ENCODE measurements around the gene ZNF619.

ZNF619 gene

DNA sequence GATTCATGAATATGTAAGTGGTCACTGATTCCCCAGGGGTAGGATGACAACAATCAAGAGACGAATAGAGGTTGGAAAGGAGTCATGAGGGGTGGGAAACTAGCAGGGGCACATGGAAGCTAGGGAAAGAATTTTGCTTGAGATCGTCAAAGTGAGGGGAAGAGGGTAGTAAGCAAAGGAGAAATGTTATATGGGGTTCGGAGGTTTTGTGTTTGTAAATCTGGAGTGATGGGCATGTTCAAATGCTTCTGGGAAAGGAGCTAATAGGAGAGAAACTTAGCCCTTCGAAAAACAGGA, 11.9 kb upstream of the ZNF619 start:
- no peak for DNase-seq (ENCODE audit: low read depth, low spot score)

DNA sequence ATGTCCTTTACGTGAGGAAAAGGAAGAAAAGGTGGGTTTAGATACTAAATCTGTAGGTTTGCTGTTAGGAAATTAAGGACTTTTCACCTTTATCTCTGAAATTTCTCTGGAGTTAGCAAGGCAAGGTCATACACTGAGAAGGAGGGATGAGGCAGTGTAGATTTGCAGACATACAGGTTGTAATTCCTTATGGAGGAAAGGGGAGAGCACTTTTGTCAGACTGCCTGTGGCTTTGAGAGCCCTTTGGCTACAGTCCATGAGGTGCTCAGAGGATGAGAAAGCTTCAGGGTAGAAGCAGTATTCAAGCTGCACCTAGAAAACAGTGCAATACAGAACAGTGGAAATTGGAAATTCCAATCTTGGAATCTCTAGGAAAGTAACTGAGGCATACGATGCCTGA, 11.5 kb upstream of the ZNF619 start:
- DNase-seq (ENCODE audit: low read depth, low spot score): no peak

DNA sequence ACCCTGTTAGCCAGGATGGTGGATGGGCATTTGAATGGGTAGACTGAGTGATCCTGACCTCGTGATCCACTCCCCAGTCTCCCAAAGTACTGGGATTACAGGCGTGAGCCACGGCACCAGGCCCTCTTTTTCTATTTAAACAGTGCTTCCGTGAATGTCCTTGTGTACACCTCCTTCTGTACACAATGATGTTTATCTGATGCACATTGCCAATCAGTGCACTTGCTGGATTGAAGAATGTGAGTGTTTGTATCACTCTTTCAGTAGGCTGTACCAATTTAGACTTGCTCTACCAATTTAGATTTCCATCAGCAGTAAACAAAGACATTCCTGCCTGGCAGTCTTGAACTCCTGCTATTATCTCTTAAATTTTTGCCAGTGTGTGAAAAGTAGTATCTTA, 8.9 kb upstream of the ZNF619 start:
- no peak for DNase-seq (ENCODE audit: low read depth, low spot score)

DNA sequence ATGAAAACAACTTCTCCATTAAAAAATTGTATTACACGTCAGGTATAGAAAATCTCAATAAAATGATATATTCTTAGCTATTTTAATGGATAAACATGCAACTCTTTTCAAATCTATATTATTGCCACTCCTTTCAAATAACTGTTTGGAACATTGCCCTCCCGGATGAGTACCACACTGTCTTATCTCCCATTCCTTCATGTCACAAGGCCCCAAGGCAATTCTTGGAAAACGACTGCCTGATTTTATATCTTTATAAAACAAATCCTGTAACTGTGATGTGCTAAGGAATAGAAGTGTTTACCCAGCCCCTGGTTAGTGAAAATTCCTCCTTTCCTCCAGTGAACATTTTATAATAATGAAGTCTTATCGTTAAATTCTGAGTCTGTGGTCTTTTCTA, 6.2 kb upstream of the ZNF619 start:
- DNase-seq (ENCODE audit: low read depth, low spot score): no peak

DNA sequence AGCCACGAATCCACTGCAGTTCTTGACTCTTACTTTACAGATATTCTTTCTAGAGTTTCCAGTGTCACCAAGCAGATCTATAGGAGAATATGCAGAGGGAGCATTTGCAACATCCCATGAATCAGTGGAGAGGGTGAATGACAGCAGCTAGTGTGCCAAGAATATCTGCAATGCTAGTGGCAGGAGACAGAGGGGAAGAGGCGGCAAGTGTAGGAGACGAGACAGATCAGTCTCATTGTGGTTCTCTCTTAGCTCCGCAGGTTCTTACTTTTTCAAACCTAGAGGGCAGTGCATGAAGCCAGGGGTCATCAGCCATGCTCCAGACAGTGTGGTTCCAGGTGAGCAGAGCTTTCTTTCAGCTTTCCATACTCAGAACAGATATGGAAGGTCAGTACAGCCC, 744 bp downstream of the ZNF619 start:
- no peak for DNase-seq (ENCODE audit: low read depth, low spot score)

DNA sequence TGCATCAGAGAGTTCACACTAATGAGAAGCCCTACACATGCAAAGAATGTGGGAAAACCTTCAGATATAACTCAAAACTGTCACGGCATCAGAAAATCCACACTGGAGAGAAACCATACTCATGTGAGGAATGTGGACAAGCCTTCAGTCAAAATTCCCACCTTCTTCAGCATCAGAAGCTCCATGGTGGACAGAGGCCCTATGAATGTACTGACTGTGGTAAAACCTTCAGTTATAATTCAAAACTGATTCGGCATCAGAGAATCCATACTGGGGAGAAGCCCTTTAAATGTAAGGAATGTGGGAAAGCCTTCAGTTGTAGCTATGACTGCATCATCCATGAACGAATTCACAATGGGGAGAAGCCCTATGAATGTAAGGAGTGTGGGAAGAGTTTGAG, 10.2 kb downstream of the ZNF619 start:
- DNase-seq (ENCODE audit: low read depth, low spot score): no peak

DNA sequence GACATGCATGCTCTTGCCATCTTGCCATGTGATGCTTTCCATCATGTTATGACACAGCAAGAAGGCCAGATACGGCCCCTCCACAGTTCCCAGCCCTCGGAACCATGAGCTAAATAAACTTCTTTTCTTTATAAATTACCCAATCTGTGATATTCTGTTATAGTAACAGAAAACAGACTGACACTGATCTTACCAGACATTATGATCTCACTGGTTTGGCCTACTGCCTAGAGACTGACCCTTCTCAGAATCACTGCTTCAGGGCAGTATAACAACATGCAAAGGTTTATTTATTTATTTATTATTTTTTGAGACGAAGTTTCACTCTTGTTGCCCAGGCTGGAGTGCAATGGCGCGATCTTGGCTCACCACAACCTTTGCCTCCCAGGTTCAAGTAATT, 14.0 kb downstream of the ZNF619 start:
- no peak for DNase-seq (ENCODE audit: low read depth, low spot score)

DNA sequence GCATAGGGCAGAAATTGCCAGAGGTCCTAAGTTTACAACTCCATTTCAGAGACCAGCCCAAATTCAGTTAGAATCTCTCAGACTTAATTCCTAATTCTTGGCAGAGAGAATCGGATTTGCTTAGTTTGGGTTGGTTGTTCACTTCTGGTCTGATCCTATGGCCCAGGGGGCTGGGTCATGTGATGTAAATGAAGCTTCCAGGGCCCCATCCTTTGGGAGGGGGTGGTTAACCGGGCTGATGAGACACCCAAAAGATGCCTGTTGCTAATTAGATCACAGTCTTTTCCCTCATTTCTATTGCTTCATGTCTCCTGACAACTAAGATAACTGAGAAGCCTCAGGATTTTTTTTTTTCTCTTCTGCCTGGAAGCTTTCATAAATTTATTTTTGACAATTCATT, 17.8 kb downstream of the ZNF619 start:
- DNase-seq (ENCODE audit: low read depth, low spot score): no peak

DNA sequence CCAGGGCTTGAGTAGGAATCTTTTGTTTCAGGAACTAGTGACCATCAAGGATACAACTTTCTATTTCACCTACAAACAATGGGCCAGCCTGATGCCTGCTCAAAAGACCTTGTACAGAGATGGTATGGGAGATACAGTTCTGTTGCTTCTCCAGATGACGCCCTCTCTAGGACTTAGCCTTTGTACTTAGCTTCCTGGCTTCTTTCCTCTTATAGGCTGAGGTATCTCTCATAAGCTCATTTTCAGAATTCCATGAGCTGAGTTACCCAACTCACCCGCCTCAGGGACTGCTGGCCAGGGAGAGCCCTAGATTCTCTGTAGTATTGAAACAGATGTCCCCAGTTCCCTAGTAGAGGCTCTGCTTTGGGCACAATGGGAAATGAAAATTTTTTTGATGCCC, 20.4 kb downstream of the ZNF619 start:
- DNase-seq (ENCODE audit: low read depth, low spot score): no peak

DNA sequence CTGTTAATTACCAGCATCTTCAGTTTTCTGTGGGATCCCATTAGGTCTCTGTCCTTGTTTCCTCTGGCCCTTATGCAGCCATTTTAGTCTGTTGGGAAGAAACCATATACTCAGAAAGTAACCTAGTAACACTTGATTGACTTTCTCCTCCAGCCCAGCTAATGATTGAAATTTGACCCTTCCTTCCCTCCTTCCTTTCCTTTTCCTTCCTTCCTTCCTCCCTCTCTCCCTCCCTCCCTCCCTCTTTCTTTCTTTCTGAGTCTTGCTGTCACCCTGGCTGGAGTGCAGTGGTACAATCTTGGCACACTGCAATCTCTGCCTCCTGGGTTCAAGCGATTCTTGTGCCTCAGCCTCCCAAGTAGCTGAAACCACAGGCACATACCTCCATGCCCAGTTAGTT, 23.0 kb downstream of the ZNF619 start:
- no peak for DNase-seq (ENCODE audit: low read depth, low spot score)

DNA sequence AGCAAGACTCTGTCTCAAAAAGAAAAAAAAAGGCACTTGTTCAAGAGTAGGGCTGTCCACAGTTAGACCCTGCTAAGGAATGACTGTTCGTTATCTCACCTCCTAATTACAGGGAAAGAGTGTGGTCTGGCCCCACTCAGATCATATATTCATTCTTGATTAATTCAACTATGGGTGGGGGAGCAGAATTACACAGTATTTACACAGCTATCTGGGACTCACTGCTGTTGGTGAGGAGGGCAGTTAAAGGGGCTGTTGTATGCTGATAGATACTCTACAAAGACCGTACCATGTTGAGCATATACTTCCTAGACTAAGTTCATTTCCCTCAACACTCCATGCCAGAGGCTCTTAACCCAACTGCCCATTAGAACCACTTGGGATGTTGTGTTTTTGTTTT, 25.1 kb downstream of the ZNF619 start:
- DNase-seq (ENCODE audit: low read depth, low spot score): no peak

DNA sequence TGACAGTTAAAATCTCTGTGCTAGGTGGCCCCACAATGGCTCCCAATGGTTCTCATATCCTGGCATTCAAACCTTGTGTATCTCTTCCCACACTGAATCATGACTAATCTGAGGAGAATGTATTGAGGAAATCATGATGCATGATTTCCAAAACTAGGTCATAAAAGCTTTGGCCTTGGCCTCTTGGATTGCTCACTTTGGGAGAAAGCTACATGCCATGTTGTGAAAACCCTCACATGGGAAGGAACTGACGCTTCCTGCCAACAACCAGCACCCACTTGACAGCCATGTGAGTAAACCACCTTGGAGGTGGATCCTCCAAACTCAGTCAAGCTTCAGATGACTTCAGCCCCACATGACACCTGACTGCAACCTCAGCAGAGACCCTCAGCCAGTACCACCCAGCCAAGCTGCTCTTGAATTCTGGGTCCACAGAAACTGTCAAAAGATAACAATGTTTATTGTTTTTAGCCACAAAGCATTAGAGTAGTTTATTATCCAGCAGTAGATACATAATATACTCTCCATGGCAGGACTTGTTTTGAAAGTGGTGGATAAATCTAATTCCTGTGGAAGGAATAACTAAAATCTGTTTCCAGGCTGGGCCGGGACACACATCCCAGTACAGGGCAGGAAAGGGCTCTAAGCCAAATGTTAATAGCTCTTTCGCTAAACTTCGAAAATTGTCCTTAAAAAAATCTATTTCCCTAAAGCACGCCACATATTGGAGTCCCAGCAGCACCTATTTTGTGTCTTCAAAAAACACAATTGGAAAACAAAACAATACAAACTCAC, 27.9 kb downstream of the ZNF619 start:
- no peak for DNase-seq (ENCODE audit: low read depth, low spot score)

DNA sequence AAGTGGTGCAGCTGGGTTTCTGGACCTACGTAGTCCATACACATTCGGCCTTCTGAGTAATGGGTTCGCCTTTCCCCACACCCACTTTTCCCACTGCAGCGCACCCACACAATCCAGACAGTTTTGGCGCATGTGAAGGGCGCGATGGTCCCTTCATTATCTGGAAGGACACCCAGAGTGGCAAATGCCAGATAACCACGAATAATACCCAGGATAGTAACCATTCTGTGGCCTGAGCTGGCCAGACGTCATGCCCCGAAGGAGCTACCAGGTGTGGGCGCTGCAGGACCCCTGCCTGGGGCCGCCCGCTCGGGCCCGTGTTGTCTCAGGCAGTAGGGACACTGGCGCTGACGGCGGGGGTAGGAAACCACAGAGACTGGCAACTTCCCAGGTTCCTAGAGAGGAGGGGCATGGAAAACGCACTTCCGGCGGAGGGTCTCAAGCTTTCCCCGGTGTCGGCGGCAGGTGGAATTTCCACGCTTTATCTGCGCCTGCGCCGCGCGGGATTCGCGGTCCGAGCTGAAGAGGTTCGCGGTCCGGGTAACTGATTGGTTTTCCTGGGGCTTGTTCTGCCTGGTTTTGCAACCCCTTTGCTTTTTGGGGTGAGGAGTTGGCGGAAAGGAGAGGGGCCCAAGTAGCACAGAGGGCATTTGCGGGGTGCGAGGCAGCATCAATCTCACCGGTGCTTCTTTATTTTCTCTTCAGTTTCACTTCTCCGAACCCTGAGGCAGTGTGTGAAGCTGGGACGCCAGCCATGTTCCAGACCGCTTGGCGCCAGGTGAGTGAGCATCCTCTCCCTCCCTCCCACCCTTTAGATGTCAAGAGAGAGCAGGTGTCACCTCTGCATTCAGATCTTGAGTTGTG, 28.9 kb downstream of the ZNF619 start, which contains the start of gene ZNF620:
Gene ZNF620, plus strand, starts transcription at position 441 of the 864 bp plus-strand sequence. Its CDS starts 314 bp downstream, at position 755.
- no peak for DNase-seq (ENCODE audit: low read depth, low spot score)

DNA sequence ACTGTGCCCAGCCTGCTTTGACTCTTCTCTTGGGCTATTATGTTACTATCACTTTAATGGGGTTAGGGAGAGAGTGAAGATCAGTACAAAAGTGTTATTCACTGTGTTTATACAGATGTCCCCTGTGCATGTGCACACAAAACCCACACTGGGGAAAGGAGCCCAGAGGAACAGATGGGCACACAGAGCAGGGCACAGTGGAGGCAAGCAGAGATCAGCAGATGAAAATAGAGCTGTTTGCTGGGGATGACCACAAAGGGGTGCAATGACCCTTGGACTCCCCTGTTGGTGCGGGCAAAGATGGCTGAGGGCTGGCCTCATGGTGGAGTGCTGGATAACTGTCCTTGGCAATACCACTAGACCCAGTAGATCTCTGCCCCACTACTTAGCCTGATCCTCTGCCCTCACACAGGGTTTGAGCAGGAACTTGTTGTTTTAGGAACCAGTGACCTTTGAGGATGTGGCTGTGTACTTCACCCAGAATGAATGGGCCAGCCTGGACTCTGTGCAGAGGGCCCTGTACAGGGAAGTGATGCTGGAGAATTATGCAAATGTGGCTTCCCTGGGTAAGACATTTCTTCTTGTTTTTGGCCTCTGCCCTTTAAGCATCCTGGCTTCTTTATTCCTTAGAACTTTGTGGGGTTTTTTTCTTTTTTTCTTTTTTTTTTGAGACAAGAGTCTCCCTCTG, 34.3 kb downstream of the ZNF619 start:
- DNase-seq (ENCODE audit: low read depth, low spot score): no peak

DNA sequence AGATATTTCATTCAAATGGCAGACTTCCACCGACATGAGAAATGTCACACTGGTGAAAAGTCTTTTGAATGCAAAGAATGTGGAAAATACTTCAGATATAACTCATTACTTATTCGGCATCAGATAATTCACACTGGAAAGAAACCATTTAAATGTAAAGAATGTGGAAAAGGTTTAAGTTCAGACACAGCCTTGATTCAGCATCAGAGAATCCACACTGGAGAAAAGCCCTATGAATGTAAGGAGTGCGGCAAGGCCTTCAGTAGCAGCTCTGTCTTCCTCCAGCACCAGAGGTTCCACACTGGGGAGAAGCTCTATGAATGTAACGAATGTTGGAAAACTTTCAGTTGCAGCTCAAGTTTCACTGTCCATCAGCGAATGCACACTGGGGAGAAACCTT, 39.3 kb downstream of the ZNF619 start:
- no peak for DNase-seq (ENCODE audit: low read depth, low spot score)

DNA sequence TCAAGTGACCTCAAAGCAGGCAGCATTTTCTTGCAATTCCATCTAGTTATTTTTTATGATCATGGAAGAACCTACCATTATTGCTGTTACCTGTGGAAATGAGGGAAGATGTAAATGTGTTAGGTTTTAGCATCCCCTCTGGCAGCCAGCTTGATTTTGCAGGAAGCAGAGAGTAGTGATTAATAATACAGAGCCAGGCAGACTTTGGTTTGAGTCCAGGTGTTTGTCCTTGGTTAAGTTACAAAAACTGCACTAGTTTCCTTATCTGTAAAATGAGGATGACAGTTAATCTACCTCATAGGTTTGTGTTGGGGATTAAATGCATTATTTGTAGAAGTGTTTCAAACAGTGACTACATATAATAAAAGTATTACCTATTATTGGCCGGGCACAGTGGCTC, 41.1 kb downstream of the ZNF619 start:
- DNase-seq (ENCODE audit: low read depth, low spot score): no peak

DNA sequence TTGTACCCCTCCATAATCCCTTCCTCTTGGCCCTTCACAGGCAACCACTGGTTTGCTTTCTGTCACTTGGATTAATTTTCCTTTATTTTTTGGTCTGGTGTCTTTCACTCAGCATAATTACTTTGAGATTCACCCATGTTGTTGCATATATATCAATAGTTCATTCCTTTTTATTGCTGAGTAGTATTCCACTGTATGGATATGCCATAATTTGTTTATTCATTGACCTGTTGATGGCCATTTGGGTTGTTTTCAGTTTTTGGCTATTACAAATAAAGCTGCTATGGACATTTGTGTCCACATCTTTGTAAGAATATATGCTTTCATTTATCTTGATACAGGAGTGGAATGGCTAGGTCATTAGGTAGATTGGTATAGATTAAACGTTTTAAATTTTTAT, 41.9 kb downstream of the ZNF619 start:
- no peak for DNase-seq (ENCODE audit: low read depth, low spot score)

DNA sequence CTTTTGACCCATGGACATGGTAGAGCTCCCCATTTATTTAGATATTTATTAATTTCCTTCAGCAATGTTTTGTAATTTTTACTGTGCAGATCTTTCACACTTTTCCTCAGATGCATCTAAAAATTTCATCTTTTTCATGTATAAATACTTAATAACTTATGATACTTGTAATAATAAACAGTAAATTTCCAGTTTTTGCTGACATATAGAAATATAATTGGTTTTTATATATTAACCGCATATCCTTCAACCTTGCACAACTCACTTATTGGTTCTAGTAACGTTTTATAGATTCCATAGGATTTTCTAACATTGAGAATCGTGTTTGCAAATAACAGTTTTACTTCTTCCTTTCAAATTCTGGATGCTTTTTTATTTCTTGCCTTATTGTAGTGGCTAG, 44.3 kb downstream of the ZNF619 start:
- no peak for DNase-seq (ENCODE audit: low read depth, low spot score)

DNA sequence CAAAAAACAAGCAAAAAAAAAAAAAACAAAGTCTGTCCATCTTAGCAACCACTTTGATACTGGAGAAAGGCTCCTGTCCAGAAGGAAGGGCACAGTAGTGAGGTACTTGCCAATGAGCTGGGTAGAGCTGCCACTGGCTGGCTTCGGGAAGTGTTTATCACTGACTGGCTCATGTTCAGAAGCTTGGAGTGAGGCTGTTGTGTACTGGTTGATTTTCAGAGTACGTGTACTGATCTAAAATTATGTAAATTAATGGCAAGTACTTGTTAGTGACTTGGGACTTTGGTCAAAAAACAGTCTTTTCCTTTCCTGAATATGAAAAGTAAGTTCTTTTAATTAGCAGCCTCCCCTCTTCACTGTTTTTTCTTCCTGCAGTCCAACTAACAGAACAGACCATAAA, 46.9 kb downstream of the ZNF619 start:
- DNase-seq (ENCODE audit: low read depth, low spot score): no peak

DNA sequence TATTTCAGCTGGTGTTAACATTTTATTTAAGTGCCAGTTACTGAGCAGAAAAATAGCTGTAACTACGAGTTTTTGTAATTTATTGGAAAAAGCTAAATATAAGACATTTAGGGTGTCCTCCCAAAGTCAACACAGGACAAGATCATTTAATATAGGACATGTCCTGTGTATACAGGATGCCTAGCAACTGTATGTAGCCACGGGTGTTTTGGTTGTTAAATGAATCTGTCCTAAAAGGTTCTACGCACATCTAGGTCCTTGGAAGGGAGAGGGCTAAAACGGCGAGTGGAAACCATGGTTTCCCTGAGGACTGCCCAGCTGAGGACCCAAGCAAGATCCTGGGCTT, 47.3 kb downstream of the ZNF619 start:
- DNase-seq (ENCODE audit: low read depth, low spot score): no peak

DNA sequence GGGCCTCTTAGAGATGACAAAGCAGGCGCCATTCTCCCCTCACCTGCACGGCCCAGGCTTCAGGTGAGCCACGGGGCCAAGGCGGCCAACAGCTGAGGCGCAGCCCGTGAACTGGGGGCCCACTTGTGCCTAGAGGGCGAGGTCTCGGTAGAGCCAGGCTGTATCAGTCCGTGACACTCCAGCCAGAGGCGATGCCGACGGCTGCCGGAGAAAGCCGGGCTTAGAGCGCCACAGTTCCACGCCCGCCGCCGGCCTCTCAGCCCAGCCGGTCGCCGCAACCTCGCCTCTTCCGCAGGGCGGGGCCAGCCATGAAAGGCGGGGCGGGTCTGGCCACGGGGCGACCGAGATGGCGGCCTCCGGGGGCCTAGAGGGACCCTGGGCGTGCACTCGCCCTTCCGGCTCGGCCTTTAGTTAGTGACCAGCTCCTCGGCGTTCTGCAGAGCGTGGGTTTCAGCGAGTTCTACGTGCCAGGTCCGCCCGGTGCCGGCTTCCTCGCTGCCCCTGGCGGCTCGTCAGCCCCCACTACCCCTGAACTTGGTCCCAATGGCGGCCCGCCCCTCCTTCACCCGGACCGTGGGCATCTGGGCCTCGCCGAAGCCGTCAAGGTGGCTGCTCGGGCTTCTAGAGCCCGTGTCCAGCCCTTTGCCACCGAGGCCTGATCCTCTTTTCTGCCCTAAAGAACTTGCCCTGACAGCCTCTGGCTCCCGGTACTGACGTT, 47.8 kb downstream of the ZNF619 start, which contains the start of gene ZNF621:
Gene ZNF621, plus strand, starts transcription at position 393 of the 718 bp plus-strand sequence. CDS start 881 bp downstream, outside the sequence.
- peak; percentile 70 for DNase-seq (ENCODE audit: low read depth, low spot score)

DNA sequence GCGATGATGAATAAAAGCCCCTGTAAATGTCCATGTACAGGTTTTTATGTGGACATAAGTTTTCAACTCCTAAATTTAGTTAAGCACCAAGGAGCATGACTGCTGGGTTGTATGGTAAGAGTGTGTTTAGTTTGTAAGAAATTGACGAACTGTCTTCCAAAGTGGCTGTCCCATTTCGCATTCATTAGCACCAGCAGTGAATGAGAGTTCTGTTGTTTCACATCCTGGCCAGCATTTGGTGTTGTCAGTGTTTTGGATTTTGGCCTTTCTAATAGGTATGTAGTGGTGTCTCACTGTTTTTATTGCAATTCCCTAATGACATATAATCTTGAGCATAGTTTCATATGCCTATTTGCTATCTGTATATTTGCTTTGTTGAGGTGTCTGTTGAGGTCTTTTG, 51.5 kb downstream of the ZNF619 start:
- DNase-seq (ENCODE audit: low read depth, low spot score): no peak

Data from activated naive CD8-positive, alpha-beta T cell treated with anti-CD3 and anti-CD28 coated beads, Interleukin-2, amount 50 U/mL, for 16 hours (primary cell).